OCI-LY7 (cell line): Measurements from ENCODE around the gene TRIM16. TPM values are rescaled to one million over a fixed set of nuclear protein-coding genes. Genes with fewer than 3 reads are reported as not detected.
"Not testable (repeated sequence)": the region's sequence is repeated elsewhere in the genome, so short reads cannot be mapped to it uniquely, and the experiment has no call there.

Experiments used
- BruUV-seq: library from RNA; stranded (reverse); fragments of 400-500 nt; replicated peaks from 2 replicates; lab custom pipeline; 2021; lab: Mats Ljungman, UMichigan
- CTCF ChIA-PET: fragments of 300-600 bp; sonication (Branson Sonifier 250); formaldehyde crosslinking; loops from one replicate; lab custom pipeline; 2022; ENCODE audit warnings: antibody characterized with exemption; ENCODE audit not compliant: unreplicated experiment; lab: Charles Lee
- POLR2A ChIA-PET: fragments of 300-600 bp; sonication (Branson Sonifier 250); formaldehyde crosslinking; loops from one replicate; lab custom pipeline; 2022; ENCODE audit warnings: antibody characterized with exemption; lab: Charles Lee
- DNase-seq: peaks from one replicate; pipeline ENCODE4 v3.0.0-alpha.2; 2015; ENCODE audit warnings: low spot score
- H2AFZ ChIP-seq: fragments of 200-600 bp; sonication (generic), shearing (Covaris generic); 2 replicates; pipeline ENCODE4 v1.6.1; 2014; ENCODE audit warnings: mild to moderate bottlenecking, antibody characterized with exemption, low read length, moderate library complexity
- H3K27ac ChIP-seq: fragments of 200-600 bp; sonication (generic); 2 replicates; pipeline ENCODE4 v1.5.1; 2014; ENCODE audit warnings: mixed run types, low read depth, mild to moderate bottlenecking, moderate library complexity, low read length, inconsistent platforms; ENCODE audit not compliant: poor library complexity, severe bottlenecking
- H3K36me3 ChIP-seq: fragments of 200-600 bp; sonication (generic); 2 replicates; pipeline ENCODE4 v1.6.1; 2014; ENCODE audit warnings: mild to moderate bottlenecking, antibody characterized with exemption, low read length, moderate library complexity, mixed read lengths; ENCODE audit not compliant: insufficient read depth
- H3K4me1 ChIP-seq: fragments of 200-600 bp; sonication (generic); 2 replicates; pipeline ENCODE4 v1.5.1; 2014; ENCODE audit warnings: mild to moderate bottlenecking, low read length; ENCODE audit not compliant: insufficient read depth, poor library complexity, severe bottlenecking
- H3K4me2 ChIP-seq: fragments of 200-600 bp; sonication (generic); 2 replicates; pipeline ENCODE4 v1.6.1; 2014; ENCODE audit warnings: mild to moderate bottlenecking, low read length
- H3K4me3 ChIP-seq: fragments of 200-600 bp; sonication (generic); 2 replicates; pipeline ENCODE4 v1.5.1; 2014; ENCODE audit warnings: mild to moderate bottlenecking, low read depth, low read length; ENCODE audit not compliant: poor library complexity, severe bottlenecking
- H3K79me2 ChIP-seq: fragments of 200-600 bp; sonication (generic); 2 replicates; pipeline ENCODE4 v1.6.1; 2016; ENCODE audit warnings: low read depth, mild to moderate bottlenecking, low read length, moderate library complexity, mixed read lengths; ENCODE audit not compliant: insufficient read depth
- H3K9me2 ChIP-seq: fragments of 200-600 bp; sonication (generic); 2 replicates; pipeline ENCODE4 v1.6.1; 2016; ENCODE audit warnings: mild to moderate bottlenecking, low read length, mixed read lengths; ENCODE audit not compliant: insufficient read depth
- H3K9me3 ChIP-seq: fragments of 200-600 bp; sonication (generic); 2 replicates; pipeline ENCODE4 v1.6.1; 2014; ENCODE audit warnings: mild to moderate bottlenecking, mixed run types, low read length, mixed read lengths
- H4K20me1 ChIP-seq: fragments of 200-600 bp; sonication (generic); 2 replicates; pipeline ENCODE4 v1.6.1; 2014; ENCODE audit warnings: mild to moderate bottlenecking, antibody characterized with exemption, low read length, moderate library complexity, mixed read lengths; ENCODE audit not compliant: insufficient read depth
- intact Hi-C: fragments of 100-400 bp; cut with micrococcal nuclease; formaldehyde crosslinking; loops from one replicate; pipeline ENCODE4 v1.10.0; 2022; ENCODE audit not compliant: unreplicated experiment
- total RNA-seq, 2 experiments: library from RNA; depleted of rRNA in 1 of 2; stranded (reverse); fragments of >200 nt in 1 of 2; shearing (Covaris generic) in 1 of 2; gene quantifications; 2 replicates each; pipeline ENCODE4 v1.2.3, GENCODE V29; 2014 to 2022

Gene TRIM16
- total RNA-seq, 2 experiments from 2014 or later, result 13.2 to 13.8 TPM

DNA sequence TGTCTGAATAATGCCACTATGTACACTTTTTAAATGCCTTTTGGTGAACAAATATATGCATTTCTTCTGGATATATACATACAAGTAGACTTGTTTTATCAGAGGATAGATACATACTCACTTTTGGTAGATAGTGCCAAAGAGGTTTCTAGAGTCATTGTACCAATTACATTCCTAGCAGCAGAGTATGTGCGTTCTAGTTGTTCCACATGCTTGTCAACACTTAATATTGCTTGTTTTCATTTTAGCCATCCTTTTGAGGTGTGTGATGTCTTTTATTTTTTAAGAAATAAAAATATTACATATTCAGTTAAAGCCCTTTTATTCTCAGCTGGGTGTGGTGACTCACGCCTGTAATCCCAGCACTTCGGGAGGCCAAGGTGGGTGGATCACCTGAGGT, 24.8 kb upstream of the TRIM16 start:
- BruUV-seq, DNase-seq, H3K9me2 ChIP-seq, intact Hi-C loops, H3K79me2 ChIP-seq, POLR2A ChIA-PET, H3K4me1 ChIP-seq, H4K20me1 ChIP-seq, H3K4me2 ChIP-seq, H3K27ac ChIP-seq, H3K4me3 ChIP-seq, H2AFZ ChIP-seq: not testable (repeated sequence)
- Histone ChIP-seq H3K9me3 (peaks cover 18% of the 10 kb centered on the region), H3K36me3 (peaks cover 51% of the 10 kb centered on the region)
- CTCF ChIA-PET, result interaction anchor here (0.5 kb wide), 1 partner anchor 758 kb away, joined by 3 read pairs; no protein-coding TSS in a partner anchor

DNA sequence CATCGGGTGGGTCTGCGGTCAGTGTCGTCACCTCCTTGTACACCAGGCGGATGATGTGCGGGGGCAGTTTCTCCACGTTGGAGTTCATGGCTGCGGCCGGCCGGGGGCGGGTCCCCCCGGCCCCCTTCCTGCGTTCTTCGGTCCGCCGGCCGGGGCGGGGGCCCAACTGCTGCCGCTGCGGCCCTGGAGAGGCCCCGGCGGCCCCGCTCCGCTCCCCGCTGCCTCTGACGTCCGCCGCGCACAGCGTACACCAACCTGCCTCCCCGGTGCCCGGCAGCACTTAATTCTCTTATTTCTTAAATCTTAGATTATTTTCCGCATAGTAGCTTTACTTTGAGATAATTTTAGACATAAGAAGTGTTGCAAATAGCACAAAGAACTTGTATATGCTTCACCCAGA, 20.7 kb upstream of the TRIM16 start:
- H3K4me2 ChIP-seq, H3K4me1 ChIP-seq, H2AFZ ChIP-seq, H3K27ac ChIP-seq, BruUV-seq, H3K79me2 ChIP-seq, intact Hi-C loops, DNase-seq, H3K4me3 ChIP-seq, CTCF ChIA-PET, H4K20me1 ChIP-seq, H3K9me2 ChIP-seq, POLR2A ChIA-PET: not testable (repeated sequence)
- Histone ChIP-seq H3K9me3 (peaks cover 18% of the 10 kb centered on the region), H3K36me3 (peaks cover 51% of the 10 kb centered on the region)

DNA sequence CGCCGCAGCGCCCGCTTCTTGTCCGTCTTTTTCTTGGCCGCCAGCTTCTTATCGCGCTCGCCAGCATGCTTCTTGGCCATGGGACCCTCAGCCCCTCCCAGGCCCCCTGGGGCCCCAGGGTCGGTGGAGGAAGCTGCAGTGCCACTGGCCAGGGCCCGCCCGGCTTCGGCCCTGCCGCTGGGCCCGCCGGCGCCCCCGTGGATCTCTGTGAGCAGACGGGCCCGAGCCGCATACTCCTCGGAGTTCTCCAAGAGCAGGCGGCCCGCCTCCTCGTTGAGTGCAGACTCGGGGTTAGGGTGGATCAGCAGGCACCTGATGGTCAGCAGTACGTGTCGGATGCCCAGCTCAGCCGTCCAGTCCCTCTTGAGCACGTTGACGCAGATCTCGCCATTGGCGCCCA, 20.1 kb upstream of the TRIM16 start:
- Histone ChIP-seq H3K36me3 (peaks cover 51% of the 10 kb centered on the region), H3K9me3 (peaks cover 18% of the 10 kb centered on the region)
- H3K4me2 ChIP-seq, BruUV-seq, H3K4me3 ChIP-seq, H4K20me1 ChIP-seq, POLR2A ChIA-PET, H3K27ac ChIP-seq, intact Hi-C loops, H3K79me2 ChIP-seq, H3K4me1 ChIP-seq, H3K9me2 ChIP-seq, H2AFZ ChIP-seq, DNase-seq, CTCF ChIA-PET: not testable (repeated sequence)

DNA sequence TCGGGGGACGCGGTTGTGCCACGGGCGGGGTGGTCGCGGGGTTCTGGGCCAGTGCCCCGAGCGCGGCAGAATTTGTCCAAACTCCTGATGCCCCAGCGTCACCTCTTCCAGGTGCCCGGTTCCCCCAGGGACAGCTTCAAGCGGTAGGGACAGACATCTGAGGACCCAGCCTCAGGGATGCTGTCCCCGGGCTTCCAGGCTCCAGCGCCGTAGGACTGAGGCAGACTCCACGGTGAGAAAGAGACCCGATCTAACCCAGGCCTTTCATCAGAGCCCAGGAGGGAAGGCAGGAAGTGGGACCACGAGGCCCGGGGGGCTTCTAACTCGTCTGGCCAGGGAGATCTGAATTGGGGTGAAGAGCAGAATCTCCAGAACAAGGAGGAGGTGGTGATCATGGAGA, 15.8 kb upstream of the TRIM16 start:
- H3K27ac ChIP-seq, H4K20me1 ChIP-seq, H3K9me2 ChIP-seq, H3K79me2 ChIP-seq, POLR2A ChIA-PET, H3K4me1 ChIP-seq, CTCF ChIA-PET, DNase-seq, H3K9me3 ChIP-seq, intact Hi-C loops: not testable (repeated sequence)
- TSS peak; percentile 80 for BruUV-seq
- Histone ChIP-seq H2AFZ (peak overlapping the region; percentile 98; the same call in 1 of the 2 replicates), H3K36me3 (peaks cover 14% of the 10 kb centered on the region; the same call in 1 of the 2 replicates), H3K4me2 (peak overlapping the region; percentile 69), H3K4me3 (peak overlapping the region; percentile 71)

DNA sequence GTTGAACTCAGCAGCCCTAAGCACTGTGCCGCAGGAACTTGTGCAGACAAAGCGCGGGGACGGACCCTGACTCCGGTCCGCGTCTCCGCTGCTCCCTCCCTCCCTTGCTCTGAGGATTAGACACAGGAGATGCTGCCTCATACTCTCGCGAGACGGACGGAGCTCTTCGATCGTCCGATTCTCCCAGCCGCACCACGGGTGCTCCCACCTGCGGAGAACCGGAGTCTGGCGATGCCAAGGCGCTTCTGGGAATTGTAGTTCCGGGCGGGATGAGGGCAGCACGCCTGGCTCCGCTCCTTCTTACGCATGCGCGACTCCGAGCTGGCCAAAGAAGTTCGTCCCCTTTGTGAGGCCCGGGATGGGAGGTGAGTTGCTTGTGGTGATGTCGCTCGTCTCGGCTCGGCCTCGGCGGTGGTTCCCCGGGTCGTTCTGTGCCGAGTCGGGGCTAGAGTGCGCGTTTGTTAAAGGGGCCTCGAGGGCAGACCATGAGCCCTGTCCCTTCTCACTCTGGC, 15.4 kb upstream of the TRIM16 start, which contains the start of gene ZNF286A:
Gene ZNF286A (plus strand): TSS at position 340 of the 512 bp plus-strand sequence. CDS start 578 bp downstream, outside the sequence.
- peak within 1 kb of the TSS; percentile 69 for H3K4me2 ChIP-seq
- H3K36me3 ChIP-seq, H4K20me1 ChIP-seq, H3K4me1 ChIP-seq, H3K9me3 ChIP-seq, POLR2A ChIA-PET, BruUV-seq, intact Hi-C loops, H3K9me2 ChIP-seq, H3K79me2 ChIP-seq, CTCF ChIA-PET: not testable (repeated sequence)
- peak within 1 kb of the TSS; percentile 22 for H3K27ac ChIP-seq
- DNase-seq, result peak; percentile 98
- peak within 1 kb of the TSS; percentile 98 for H2AFZ ChIP-seq
- peak within 1 kb of the TSS; percentile 71 for H3K4me3 ChIP-seq

DNA sequence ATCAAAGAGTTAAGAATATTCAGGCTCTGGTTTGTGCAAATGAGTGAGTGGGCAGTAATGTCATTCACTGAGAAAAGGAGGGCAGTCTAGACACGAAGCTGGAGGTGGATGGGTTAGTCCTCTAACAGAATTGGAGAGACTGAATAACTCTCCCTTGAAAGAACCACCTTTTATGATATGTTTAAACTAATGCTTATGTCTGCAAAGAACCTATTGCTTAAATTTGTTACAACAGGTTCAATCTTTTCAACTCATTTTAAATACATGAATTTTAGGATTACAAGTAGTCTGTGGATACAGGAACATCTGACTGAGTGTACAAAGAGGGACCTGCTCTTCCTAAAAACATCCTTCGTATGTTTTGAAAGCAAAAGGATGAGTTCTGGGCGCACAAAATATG, 14.9 kb upstream of the TRIM16 start:
- H3K27ac ChIP-seq, result peak overlapping the region; percentile 22
- H3K4me3 ChIP-seq, result peak overlapping the region; percentile 71
- H4K20me1 ChIP-seq, POLR2A ChIA-PET, CTCF ChIA-PET, H3K79me2 ChIP-seq, H3K9me2 ChIP-seq, H3K36me3 ChIP-seq, H3K9me3 ChIP-seq, intact Hi-C loops, H3K4me1 ChIP-seq: not testable (repeated sequence)
- peak overlapping the region; percentile 98 for H2AFZ ChIP-seq
- H3K4me2 ChIP-seq, result peak overlapping the region; percentile 69
- DNase-seq, result peak; percentile 3
- TSS peak; percentile 57 for BruUV-seq
